Activated gamma-delta T cell treated with anti-CD3 and anti-CD28 coated beads, Interleukin-2, amount 50 U/mL, for 16 hours (primary cell): Measurements from ENCODE around the gene THSD4.
"Not testable (repeated sequence)": the region's sequence is repeated elsewhere in the genome, so short reads cannot be mapped to it uniquely, and the experiment has no call there.

ENCODE experiments used
- DNase-seq: peaks from one replicate; pipeline ENCODE4 v3.0.0-alpha.2; 2020; ENCODE audit warnings: low read depth

THSD4 gene

DNA sequence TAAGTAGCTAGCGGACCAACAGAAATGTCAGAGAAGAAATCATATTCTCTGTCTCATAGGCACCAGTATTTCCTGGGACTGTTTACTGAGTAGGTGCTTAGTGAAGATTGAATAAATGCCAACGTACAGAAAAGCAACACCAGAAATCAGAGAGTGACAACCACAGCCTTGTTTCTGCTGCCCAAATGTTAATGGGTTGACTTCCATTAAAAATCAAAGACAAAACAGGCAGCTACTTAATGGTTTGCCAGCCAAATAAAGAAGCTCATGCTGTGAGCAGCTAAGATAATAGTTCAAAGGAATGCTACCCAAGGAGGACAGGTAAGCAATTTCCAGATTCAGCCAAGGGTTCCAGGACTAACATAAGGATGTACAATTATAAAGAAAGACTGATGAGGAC lies 270.7 kb downstream of the THSD4 start:
- DNase-seq = no peak

DNA sequence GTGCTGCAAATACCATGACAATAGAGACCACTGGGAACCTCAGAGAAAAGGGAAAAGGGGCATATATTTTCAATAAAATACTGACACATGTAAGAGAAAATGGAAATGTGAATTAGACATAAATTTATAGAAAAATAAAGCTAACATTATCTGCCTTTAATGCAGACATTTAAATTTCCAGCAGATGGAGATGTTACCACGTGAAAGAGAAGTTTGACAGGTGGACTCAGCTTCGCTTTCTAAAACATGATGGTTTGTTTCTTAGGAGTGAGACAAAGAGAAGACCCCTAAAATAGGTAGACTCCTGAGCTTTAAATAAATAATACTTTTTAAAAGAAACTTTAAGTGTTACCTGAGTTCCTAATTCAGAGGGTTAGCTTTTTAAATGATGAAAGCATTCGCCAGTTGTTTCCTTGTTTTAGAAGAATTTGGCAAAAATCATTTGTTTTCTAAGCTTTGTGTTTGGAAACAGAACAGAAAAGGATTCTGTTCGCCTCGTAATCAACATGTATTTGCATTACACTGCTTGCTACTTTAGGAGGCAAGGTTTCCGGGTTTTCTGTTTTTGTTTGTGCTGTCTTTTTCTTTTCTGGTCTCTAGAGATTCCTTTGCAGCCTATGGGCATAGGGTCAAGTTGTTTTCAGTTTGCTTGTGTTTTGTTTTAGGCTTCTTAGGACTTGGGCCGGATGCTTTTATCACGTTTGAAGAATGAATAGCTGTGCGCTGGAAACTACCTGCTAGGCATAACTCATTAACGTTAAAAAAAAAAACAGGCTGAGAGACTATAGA lies 271.4 kb downstream of the THSD4 start:
- DNase-seq = no peak

DNA sequence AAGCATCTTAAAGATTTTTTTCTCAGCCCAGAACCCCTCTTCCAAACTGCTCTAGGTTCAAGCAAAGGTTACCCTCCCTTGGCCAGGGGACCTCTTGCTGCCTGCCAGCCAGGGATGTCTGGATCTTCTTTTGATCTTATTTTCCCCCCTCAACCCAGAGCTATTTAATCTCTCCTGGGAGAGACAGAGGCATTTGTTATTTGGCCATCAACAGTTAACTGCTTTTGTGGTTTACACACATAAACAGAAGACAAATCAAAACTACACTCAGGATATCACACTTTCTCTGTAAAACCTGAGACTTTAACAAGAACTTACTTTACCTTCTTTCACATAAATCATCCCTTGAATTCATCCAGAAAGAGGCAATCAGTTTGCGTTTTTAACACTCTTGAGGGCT lies 272.5 kb downstream of the THSD4 start:
- DNase-seq = no peak

DNA sequence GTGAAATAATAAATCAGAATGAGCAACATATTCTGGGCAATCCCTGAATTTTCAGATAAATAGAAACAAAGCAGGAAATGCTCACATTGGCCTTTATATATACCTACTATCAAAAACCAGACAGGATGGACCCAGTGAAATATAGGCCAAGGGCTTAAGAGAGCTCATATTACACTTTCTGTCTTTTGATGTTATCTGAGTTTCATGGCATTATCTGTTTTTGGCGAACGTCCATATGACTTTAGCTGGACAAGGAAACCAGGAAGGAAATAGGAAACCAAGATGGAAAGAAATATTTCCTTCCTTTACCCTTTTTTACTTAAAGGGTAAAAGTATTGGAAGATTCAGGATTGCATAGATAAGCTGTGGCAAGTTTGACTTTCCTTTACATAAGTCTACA lies 274.8 kb downstream of the THSD4 start:
- no peak for DNase-seq

DNA sequence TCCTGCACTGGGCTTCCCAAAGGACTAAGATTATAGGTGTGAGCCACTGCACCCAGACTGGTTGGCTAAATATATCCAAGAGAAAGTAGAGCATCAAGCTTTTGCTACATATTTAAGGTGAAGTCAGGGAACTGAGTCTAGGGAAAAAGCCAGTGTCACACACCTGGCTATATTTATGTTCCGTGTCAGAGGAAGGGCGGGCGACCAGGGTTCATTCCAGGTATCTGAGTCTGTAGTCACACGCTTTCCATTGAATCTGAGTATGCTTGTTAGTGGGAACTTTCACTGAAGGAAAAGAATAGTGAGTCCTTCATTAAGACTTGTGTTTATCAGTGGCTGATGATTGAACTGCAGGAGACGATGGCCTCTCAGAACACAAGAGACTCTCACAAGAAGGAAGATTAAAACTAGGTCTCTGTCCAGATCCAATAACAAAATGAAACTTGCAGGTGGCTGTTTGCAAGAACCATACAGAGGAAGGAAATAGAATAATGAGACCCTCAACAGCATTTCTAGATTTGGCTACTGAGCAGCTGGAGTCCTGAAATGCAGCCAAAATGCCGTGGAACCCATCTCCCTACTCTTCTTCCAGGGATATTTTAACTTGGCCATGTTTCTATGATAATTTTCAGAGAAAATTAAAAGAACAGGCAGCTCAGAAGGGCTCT lies 276.3 kb downstream of the THSD4 start:
- no peak for DNase-seq

DNA sequence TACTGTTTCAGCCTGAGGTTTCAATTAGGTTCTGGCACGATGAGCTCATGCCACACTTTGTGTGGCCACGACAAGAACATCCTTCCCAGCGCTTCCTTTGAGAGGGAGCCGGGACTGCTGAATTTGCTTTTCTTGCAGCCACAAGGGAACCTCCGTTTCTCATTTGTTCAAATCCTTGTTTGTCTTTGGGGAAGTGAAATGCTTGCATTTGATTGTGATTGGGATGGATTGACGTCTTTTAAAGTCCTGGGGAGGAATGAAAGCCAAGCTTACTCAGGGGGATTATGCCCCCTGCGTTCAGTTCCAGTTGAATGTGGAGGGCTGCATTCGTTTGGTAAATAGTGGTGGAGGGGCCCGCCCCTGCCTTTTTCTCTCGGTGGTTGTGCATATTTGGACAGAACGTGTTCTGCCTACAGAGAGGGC lies 277.6 kb downstream of the THSD4 start:
- no peak for DNase-seq

DNA sequence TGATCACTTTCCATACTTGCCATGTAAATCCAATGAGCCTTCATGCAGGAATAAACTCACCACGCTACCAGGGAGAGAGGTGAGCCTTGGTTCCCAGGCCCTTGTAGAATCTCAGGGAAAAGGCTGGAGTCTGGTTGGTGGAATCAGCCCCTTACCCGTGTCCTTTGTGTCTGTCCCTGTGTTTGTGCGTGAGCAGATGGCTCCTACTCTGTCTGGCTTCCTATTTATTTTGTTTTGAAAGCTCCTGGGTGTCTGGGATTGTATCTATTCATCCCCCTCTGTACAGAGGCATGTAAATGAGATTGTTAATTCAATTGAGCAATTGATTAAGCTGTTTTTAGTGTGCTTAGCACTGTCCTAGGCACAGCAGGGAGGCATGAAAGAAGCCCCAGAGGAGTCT lies 278.1 kb downstream of the THSD4 start:
- DNase-seq = no peak

DNA sequence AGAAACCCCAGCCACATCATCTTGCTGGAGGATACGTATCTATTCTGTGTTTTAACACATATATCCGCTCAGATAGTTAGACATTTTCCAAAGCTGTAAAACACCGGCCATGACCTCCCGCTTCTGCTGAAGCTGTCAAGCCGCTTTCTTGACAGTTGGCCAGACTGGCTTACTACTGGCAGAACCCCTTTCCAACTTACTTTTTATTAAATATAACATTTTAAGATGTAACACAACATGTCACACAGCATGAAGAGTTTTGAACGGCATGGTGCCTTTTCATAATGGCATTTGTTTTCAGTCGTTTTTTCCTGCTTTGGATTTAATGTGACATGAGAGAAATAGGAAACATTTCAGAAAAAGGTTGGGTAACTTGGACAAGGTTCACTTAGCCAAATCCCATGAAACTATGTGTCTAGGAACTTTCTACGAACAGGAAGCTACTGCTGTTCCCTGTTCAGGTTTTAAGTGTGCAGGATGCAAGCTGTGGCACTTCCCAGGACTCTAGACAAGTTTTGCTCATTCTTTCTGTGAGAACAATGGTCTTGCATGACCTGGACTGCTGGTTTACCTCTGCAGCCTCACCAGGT lies 281.4 kb downstream of the THSD4 start:
- no peak for DNase-seq

DNA sequence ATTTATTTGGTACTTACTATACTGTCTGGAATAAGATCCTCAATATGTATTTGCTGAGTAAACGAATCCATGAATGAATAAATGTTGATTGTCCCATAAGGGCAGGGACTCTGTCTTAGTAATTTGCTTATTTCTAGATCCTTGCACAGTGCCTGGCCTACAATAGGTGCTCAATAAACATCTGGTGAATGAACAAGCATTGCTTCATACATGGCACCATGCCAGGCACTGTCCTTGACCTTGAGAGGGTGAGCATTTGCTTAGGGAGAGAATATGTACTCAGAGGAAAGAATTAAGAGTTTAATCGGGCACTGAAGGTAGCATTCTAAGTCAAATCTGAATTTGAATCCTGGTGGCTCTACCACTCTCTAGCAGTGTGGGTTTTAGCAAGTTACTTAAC lies 282.1 kb downstream of the THSD4 start:
- no peak for DNase-seq

DNA sequence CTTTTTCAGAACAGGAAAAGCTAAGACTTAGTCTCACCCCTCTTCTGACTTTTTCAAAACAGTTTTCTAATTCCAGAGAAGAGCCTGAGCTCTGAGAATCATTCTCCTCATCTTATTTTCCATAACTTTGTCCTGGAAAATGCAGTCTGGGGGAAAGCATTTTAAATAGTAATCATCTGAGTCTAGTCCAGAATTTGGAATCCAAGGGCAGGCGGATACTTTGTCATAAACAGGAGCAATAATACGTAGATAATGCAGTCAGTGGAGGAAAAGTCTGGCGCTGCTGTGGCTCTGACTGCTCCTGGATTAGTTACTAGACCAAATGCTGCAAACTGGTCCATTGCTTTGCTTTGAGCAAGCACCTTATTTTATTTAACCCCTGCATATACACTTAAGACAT lies 285.0 kb downstream of the THSD4 start:
- DNase-seq = no peak

DNA sequence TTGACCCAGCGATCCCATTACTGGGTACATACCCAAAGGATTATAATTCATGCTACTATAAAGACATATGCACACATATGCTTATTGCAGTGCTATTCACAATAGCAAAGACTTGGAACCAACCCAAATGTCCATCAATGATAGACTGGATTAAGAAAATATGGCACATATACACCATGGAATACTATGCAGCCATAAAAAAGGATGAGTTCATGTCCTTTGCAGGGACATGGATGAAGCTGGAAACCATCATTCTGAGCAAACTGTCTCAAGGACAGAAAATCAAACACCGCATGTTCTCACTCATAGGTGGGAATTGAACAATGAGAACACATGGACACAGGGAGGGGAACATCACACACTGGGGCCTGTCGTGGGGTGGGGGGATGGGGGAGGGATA lies 286.5 kb downstream of the THSD4 start:
- DNase-seq = not testable (repeated sequence)

DNA sequence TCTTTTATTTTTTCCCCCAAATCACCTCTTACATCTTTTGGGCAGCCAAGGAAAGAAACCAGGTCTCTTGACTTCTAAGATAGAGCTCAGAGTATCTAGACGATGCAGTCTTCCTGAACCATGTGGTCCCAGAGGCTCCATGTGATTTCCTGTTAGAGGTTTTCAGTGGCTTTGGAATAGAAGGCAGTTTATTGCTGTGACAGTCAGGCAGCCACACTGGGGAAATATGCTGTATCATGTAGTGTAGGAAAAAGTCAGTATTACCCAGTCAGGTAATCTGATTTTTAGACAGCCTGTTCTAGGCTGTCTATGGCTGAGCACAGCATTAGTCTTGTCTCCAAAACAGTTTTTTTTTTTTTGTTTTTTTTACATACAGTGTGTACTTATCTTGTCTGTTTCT lies 294.3 kb downstream of the THSD4 start:
- DNase-seq = no peak

DNA sequence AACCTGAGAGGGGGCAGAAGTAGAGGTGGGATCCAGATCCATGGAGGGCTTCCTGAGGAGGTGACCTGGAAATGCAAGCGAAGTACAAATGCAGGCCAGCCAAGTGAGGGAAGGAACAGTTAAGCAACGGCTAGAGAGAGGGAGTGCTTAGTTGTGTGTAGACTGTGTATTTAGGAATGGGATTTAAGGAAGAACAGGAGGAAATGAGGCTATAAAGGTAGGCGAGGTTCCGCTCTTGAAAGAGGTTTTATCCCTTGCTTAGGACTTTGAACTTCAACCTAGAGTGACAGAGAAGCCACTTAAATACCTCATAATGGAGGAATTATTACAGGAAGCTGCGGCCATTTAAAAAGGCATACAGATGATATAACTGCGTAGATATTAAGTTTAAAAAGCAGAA lies 295.1 kb downstream of the THSD4 start:
- DNase-seq = no peak

DNA sequence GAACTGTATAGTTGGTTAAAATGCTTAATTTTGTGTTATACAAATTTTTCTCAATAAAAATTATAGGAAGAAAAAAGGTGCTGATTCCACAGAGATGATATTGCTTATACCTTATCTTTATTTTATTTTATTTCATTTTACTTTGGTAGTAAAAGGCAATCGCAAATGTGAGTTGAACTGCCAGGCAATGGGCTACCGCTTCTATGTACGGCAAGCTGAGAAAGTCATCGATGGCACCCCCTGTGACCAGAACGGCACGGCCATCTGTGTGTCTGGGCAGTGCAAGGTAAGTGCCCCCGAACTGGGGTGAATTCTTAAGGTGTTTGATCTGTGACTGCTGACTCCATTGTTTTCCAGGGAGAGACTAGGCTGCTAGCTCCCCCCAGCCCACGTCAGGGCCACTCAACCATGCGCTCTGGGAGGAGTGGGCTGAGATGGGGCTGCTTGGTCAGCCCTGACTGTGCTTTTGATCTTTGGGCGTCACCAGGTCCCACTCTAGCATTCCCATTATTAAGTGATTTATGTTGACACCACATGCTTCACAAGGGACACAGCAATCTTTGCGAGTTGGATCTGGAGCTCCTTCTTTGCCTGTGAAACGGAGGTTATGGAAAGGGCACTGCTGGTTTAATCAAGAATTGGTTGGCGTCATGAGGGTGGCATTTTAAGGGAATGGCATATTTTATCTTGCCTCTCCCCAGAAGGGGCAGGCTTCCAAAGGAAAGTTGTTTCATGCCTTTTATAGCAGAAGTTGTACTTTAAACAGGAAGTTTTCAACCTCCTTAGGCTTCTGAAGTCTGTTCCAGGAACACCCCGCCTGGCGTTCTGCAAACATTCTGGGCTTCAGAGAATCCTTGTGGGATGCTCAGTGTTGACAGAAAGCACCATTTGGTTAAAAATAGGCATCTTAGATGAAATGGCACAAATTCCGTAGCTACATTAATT lies 296.5 kb downstream of the THSD4 start:
- DNase-seq = no peak

DNA sequence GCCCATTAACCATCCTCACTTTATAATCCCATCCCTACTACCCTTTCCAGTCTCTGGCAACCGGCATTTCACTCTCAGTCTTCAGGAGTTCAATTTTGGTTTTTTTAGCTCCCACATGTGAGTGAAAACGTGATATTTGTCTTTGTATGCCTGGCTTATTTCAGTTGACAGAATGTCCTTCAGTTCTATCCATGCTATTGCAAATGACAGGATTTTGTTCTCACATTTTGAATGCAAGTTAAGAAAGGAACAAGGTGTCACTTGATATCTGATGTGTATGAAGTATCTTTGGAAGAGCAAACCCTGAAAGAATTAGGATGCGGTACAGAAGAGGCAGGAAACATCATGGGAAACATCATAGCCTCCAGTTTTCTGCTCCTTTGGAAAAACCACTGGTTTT lies 298.1 kb downstream of the THSD4 start:
- no peak for DNase-seq

DNA sequence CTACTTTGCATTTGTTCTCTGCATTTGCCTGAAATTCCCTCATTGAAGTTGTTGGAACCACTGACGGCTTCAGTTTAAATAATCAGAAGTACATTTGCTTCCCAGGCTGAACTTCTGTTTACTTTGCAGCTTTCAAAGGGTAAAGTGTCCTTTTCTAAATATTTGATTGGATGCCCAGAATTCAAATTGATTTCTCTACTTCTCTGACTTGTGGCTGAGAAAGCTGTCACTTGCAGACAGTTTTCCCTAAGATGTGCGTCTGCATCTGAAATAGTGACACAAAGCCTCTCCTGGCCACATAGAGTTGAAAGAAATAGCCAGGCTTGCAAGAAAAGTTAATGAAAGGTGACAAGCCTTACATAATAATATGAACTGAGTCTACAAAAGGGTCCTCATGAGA lies 299.6 kb downstream of the THSD4 start:
- no peak for DNase-seq

DNA sequence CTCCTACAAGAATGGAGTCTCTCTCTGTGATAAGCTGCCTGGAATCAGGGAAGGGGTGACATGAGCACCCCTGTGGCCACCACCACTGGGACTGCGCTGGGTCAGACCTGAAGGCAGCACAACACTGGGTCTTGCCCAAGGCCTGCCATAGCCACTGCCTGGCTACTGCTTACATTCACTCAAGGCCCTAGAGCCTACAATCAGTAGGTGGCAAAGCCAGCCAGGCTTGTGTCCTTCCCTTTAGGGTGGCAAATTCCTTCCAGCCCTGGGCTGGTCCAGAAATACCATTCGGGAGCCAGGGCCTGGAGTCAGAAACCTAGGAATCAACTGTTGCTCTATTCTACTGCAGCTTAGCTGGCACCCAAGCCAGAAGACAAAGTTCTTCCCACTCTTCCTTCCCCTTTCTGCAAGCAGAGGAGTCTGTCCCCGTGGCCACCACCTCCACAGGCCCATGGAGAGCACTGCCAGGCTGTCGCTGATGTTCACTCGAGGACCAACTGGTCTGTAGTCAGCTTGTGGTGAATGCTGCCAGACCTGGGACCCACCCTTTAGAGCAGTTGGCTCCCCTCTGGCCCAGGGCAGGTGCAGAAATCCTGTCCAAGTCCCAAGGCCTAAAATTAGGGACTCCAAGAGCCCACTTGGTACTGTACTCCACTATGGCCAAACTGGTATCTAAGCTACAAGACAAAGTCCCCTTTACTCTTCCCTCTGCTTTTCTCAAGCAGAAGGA lies 307.4 kb downstream of the THSD4 start:
- no peak for DNase-seq

DNA sequence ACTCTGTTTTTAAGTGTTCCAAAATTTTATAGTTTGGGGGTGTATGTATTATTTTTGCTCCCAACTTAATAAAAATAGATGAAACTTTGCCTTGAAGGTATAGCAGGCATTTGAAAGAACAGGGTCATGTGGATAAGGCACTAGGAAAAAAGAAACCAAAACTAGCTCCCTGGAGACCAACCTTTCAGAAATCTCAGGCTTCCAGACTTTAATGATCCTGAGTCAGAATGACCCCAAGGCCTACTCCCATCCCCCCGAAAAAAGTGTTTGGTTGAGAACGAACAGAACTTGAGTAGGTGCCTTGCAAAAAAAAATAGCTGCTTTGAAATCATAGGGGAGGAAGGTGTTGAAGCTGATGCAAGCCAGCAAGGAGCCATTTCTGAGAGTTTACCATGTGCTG lies 309.5 kb downstream of the THSD4 start:
- DNase-seq = no peak

DNA sequence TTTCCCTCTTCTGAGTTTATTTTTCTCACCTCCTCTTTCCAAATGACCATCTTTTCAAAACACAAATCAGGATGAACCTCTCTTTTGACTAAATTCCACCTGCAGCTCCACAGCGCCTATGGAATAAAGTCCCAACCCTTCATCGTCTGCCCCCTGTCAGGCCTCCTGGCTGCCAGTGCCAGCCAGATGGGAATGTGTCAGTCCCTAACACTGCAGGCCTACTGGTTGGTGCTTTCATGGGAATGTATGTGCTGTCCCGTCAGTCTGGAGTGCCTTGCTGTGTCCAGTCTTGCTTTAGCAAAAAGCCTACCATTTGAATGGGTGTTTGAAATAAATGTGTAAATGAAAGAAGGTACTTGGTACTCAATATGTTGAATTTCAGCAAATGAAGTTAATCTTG lies 310.1 kb downstream of the THSD4 start:
- DNase-seq = no peak

DNA sequence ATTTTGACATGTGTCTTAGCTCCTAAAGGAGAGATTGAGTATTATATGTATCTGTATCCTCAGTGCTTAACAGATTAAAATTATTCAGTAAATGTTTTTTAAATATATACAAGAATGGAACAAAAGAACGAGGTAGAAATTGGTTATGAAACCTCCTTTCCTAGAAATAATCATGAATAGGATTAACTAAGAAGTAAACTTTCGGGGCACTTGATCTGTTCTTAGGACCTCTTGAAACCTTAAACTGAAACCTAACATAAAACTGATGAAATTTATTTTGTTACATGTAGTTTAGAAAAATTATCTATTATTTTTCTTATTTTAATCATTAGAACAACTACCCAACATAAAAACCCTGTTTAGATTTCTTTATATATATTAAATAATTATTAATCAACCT lies 311.5 kb downstream of the THSD4 start:
- DNase-seq = no peak

DNA sequence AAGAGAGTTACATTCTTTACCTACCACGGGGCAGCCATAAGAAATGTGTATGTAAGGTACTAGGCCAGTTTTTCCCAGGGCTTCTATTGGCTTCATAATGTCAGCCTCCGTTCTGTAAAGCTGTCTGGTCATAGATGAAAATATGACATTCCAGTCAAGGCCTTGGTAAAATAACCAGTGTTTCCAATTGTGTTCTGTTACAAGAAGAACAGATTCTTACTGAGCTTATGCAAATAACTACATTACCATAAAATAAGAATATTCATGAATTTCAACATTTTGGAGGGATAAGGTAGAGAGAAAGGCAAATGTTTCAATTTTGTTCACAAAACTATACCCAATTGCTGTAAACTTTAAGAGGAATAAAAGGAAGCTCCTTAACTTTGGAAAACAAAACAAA lies 315.5 kb downstream of the THSD4 start:
- DNase-seq = no peak
